GM18517 (cell line): ENCODE results near the gene RFPL1.
"Not testable (repeated sequence)": the region's sequence is repeated elsewhere in the genome, so short reads cannot be mapped to it uniquely, and the experiment has no call there.

Experiments used
- ATAC-seq: cut with Tn5 transposase; IDR thresholded peaks from one replicate; pipeline ENCODE4 v1.9.1; 2021; ENCODE audit warnings: mild to moderate bottlenecking, moderate library complexity; ENCODE audit not compliant: unreplicated experiment

RFPL1 gene

DNA sequence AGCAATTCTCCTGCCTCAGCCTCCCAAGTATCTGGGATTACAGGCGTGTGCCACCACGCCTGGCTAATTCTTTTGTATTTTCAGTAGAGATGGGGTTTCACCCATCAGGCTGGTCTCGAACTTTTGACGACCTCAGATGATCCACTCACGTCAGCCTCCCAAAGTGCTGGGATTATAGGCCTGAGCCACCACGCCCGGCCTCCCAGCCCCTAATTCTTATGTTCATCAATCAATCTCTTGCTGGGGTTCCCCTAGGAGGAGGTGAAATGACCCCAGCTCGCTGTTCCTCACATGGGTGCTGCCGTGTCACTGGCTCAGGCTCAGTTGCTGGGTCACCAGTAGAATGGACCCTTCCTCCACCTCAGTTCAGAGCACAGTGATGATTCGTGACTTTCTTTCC lies at the start of gene RFPL1:
Gene RFPL1 (plus strand): TSS at position 301 of the 400 bp plus-strand sequence.
- not testable (repeated sequence) for ATAC-seq

DNA sequence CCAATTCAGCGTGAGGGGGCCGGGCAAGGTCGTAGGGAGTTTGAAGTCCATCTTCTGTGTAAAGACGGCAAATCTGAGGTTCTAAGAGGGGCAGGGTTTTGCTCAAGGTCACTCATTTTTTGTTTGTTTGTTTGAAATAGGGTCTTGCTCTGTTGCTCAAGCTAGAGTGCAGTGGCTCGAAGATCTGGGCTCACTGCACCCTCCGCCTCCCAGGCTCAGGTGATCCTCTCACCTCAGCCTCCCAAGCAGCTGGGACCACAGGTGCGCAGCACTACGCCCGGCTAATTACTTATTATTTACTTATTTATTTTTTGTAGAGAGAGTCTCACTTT lies 49.7 kb upstream of the RFPL1 start:
- ATAC-seq: peak; percentile 12

DNA sequence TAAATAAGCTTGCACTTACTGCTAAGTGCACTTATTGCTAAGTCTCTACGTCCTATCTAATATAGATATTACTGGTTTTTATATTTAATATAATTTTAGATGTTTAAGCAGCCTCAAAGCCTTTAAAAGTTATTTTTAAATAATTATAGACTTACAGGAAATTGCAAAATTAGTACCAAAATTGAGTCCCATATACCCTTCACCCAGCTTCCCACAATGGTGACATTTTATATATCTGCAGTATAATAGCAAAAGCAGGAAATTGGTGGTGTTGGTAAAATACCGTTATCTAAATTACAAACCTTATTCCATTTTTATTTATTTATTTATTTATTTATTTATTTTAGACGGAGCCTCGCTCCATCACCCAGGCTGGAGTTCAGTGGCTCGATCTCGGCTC lies 48.1 kb upstream of the RFPL1 start:
- ATAC-seq: no peak

DNA sequence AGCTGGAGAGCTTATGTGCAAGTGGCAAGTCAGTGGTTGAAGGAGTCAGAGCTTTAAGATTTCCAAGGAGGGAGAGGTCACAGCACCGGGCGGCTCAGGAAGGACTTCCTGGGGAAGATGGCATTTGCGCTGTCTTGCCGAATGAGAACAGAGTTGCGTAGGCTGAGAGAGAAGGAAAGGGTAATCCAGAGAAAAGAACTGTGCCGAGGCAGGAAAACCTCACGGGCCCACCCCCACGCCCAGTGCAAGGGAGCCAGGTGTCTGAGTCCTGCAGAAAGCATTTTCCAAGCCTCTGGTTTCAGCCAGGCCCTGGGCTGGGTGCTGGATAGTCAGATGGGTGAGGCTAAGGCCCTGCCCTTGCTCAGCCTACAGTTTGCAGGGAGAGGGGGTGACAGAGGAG lies 46.8 kb upstream of the RFPL1 start:
- no peak for ATAC-seq

DNA sequence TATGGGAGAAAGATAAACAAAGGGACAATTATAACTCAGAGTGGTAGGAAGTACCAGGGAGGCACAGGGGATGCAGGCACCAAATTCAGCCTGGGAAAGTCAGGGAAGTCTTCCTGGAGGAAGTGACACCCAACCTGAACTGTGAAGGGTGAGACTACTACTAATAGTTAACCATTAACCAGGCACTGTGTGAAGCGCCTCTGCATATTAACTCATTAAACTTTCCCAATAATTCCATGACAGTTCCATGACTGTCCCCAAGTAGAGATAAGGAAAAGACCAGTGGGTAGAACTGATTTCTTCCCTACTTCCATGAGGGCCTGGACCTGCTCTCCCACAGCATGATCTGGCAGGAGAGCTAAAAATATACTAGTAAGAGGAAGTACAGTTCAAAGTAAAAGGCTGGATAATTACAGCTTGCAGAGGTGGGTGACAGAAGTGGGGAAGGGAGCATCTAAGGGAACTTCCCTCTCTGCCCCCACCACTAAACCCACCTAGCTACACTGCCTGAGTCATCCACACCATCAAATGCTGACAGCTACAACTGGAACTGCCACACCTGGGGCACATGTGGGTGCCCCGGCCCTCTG lies 45.3 kb upstream of the RFPL1 start:
- no peak for ATAC-seq

DNA sequence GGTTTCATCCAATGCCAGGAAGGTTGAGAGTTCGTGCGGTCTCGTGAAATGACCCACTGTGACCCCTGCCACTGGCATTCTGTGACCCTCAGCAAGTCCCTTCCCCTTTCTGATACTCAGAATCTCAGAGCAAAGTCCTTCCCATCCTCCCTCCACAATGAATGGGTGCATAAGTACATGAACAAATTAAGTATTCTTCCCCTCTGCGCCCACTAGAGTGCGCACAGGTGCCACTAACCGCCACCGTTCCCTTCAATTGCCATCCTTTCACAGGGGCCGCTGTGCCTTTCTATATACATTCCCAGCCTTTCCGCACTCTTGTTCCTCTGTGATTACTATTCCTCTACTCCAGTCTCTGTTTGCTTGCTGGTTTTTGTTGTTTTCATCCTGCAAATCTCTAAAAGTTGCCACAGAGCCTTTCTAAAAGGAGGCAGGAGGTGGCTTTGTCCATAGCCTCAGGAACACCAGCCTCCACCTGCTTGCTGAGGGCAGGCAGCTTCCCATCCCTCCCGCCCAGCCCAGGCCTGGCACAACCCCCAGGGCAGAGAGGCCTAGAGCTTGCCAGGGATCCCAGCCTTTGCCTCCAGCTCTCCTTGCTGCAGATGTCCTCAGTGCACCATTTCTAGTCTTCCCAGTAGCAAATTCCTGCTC lies 43.3 kb upstream of the RFPL1 start:
- peak; percentile 56 for ATAC-seq

DNA sequence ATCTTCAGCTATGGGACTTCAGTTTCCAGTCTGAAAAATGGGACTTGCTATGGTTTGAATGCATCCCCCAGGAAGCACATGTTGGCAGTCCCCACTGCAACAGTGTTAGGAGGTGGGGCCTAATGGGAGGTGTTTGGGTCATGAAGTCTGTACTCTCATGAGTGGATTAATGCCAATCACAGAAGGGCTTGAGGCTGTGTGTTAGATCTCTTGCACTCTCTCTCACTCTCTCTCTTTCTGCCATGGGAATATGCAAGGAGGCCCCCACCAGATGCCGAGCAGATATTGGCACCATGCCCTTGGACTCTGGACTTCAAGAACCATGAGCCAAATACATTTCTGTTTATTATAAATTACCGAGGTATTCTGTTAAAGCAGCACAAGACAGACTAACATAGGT lies 42.3 kb upstream of the RFPL1 start:
- ATAC-seq: no peak

DNA sequence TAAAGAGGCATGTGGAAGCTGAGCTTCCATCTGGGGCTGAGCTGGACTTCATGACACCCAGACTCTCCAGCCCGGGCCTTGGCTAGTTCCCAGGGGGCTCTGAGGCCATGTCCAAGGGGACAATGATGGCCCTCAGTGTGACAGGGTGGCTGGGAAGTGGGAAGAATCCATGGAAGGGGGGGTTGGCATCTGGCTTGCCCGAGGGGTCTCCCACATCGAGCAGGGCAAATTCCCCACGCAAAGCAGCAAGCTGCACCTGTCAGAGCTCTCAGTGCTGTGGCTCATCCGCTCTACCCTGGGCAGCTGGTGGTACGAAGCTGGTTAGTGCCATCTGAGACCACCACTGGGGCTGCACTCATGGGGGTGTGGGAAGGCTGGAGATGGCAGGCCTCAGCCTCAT lies 40.6 kb upstream of the RFPL1 start:
- ATAC-seq: no peak

DNA sequence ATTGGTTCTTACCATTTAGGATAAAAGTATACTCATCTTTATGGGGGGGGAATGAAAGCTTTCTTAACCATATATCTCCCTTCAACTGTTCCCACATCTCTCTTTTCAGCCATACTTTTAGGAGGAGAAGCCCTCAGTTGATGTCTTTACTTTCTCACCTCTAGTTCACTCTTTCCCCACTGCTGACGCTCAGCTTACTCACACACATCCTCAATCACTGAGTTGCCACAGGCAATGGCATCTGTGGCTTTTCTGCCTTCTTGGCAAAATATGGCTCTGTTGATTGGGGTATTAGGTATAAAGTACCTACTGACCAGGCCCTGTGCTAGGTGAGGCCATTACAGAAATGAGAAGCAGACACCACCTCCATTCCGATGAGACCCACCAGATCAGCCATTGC lies 37.8 kb upstream of the RFPL1 start:
- no peak for ATAC-seq

DNA sequence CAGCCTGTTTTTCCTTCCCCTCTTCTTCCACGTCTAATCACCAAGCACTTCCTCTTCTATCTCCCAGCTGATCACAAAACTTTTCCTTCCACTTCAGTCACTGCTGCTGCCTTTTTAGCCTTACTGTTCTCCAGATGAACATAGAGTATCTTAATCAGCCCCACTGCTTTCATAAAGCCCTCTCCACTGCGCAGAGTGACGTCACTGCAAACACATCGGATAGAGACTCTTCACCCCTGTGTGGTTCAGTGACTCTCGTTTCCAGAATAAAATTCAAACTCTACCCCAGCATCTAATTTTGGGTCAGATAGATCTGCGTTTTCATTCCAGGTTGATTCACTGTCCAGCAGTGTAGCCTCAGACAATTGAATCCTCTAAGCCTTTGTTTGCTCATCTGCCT lies 36.8 kb upstream of the RFPL1 start:
- ATAC-seq: not testable (repeated sequence)

DNA sequence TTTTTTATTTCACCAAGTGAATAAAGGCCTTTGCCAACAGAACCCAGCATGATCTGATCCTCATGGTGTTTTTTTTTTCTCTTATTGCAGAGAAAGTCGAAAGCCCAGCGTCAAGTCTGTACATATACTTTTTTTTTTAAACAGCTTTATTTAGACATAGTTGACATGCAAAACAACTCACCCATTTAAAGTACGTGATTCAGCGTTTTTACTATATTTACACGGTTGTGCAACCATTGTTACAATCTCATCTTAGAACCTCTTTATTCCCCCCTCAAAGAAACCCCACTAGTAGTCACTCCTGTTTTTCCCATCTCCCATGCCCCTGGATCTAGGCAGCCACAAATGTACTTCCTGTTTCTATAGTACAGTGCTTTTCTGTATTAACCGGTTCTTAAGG lies 29.4 kb upstream of the RFPL1 start:
- ATAC-seq: no peak

DNA sequence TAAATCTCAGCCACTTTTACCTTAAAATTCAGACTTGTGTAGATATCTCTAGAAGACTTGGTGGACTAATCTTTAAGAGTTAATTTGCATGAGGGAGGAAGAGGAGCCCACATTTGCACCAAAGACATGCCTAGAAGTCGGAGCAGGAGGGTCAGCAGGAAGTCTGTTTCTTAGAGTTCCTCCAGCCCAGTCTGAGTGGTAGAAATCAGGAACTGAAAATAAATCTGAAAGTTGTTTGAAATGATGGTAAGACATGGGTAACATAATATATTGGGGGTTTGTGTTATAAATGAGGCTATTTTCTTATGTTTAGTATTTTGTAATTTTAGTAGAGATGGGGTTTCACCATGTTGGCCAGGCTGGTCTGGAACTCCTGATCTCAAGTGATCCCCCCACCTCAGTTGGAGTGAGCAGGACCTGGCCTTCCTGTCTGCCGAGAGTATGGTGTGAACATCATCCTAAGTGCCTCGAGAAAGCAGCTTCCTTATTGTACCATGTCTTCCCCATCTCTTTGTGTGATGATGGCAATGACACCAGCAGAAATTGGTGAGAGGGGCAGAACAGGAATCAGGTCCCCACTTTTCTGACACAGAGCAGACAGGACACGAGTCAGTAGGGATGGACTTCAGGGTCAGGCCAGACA lies 26.7 kb upstream of the RFPL1 start:
- peak; percentile 53 for ATAC-seq

DNA sequence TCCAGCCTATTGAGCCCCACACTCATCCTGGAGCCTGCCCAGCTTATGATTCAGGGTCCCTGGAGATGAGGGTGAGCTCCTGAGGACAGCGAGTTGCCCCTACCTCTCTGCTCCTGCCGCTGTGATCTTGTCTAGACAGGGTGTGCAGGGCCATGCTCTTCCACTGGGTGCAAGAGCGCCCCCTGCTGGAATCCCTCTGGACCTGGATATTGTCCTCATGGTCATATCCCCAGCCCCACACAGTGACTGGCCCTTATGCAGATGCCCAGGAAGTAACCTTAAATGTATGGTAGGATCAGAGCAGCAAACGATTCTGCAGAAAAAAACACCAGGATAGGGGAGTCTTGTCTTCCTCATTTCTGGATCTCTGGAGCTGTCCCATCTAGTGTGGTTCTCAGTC lies 25.6 kb upstream of the RFPL1 start:
- not testable (repeated sequence) for ATAC-seq

DNA sequence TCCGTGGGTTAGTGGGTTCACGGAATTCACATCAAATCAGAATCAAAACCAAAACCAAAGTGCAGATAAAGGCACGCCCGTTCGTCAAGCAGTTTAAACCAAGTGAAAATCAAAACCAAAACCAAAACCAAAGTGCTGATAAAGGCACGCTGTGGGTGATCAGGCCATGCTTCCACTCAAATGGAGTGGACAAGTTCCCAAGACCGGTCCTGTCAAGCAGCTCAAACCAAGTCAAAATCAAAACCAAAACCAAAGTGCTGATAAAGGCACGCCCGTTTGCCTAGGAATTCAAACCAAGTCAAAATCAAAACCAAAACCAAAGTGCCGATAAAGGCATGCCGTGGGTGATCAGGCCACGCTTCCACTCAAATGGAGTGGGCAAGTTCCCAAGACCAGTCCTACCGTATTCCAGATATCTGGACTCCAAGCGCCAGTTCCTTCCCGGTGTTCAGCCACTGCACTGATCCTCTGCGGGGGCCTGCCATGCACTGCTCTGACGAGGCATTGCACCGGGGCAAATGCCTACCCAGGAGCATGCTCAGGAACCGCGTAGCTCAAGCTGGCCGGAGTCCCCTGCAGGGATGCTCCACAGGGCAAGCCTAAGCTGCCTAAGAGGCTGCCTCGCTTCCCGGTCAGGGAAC lies 23.3 kb upstream of the RFPL1 start:
- not testable (repeated sequence) for ATAC-seq

DNA sequence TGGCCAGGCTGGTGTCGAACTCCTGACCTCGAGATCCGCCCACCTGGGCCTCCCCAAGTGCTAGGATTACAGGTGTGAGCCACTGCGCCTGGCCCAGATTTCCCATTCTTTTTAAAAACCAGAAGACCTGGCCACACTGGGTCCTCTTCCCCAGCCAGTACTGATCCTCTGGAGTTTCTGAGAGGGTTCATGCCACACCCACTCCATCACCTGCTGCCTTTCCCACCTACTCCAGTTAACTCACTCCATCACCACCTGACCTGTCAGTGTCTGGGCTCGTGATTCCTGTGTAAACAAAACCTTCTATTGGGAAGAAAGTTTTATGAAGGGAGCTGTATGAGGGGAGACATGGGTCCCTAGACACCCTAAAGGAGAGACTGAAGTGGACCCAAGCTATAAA lies 19.7 kb upstream of the RFPL1 start:
- ATAC-seq: not testable (repeated sequence)

DNA sequence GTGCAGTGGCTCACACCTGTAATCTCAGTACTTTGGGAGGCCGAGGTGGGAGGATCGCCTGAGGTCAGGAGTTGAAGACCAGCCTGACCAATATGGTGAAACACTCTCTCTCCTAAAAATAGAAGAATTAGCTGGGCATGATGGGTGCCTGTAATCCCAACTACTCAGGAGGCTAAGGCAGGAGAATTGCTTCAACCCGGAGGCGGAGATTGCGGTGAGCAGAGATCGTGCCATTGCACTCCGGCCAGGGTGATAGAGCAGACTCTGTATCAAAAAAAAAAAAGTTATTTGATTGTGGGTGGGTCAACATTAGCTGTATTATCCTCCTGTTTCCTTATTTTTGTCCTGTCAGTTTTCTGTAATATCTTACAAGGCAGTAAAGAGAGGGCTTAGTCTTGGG lies 11.9 kb upstream of the RFPL1 start:
- ATAC-seq: no peak

DNA sequence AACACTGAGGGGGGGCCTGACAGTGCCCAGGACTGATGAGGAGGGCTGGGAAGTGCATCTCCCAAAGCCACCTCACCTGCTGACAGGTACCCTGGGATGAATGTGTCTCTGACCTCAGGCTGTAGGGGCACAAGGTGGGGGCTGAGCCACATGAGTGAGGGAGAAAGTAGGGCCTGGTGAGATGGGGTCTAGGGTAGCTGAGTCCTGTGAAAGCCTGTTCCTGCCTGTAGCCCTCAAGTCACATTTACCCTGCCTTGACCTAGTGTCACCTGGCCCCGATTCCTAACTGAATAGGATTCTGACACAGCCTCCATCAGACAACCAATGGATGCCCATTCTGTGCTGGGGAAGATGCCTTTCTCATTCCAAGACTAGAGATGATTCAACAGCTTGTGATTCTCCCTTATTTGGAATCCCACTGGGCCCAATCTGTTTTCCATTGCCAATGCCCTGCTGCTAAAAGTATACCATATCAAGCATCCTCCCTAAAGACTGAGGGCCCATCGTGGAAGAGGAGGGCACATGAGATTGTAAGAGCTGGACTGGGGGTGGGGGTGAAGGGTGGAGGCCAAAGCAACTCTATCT lies 11.1 kb upstream of the RFPL1 start:
- no peak for ATAC-seq

DNA sequence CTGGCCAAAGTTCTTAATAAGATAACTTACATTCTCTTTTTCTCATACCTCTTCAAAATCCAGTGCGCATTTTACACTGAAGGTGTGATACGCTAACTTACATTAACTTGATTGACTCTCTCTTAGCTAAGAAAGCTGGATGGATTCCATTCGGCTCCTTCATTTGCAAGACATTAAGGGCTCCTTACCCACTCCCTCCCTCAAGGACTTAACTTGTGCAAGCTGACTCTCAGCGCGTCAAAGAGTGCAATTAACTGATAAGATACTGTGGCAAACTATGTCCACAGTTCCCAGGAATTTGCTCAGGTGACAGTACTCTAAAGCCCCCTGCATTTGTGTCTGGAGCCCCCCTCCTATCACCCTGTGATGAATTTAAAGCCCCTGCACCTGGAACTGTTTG lies 6.4 kb upstream of the RFPL1 start:
- no peak for ATAC-seq

DNA sequence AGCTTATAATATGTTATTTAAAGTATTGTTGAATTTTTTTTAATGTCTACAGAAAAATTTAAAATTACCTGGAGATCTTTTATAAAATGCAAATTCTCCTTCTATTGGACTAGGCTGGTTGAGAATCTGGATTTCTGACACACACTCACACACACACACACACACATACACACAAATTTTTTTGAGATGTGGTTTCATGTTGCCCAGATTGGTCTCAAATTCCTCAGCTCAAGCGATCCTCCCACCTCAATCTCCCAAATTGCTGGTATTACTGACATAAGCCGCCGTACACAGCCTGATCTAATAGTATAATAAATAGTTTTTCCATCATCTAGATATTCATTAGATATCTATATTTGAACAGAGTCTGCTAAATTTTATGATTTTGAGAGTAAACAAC lies 4.5 kb upstream of the RFPL1 start:
- ATAC-seq: no peak

DNA sequence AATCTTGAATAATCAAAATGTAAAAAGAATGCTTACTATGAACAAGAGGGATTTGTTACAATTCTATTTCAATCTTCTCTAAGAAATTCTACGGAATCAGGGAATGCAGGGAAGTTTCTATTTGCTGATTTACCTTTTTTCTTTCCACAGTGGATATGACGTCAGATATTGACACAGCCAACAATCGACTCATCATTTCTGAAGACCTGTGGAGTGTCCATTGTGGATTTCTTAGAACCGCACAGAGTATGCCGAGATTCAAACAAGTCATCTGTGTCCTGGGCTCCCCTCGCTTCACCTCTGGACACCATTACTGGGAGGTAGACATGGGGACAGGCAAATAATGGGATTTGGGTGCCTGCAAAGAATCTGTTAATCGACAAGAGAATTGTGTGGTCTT lies 4.1 kb upstream of the RFPL1 start:
- no peak for ATAC-seq

DNA sequence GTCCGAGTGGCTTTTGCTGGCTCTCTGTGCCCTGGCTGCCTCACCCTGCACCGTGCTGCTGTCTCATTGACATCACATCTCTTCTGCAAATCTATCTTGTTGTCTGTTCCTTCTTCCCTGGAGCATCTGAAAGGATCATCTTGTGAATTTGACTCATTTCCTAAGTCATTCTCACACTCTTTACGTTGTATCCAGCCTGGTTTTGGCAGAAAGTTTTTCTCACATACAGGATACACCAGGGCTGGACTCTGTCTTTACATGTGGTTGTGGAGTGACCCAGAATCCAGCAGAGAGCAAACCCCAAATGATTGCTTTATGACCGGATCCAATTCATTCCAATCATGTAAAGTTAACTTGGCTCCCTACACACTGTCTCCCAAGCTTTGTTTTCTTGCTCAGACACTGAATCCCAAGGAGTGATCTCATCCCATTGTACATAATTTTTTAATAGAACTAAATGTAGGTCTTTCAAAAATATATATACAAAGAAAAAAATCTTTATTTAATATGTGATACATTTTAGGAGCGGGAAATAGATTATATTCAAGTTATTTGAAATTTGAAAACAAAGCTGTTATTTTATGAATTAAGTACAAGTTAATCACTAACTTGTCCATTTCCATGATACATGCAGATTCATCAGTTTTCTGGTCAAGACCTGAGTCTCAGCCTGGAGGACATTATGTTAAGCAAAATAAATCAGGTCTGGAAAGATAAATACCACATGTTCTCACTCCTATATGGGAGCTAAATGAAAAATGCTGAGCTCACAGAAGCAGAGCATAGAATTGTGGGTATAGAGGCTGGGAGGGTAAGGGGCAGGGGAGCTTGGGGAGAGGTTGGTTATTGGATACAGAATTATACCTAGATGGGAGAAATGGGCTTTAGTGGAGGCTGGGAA lies 2.9 kb upstream of the RFPL1 start:
- no peak for ATAC-seq
